ENCODE results near the gene CD99. TPM values are rescaled to one million over a fixed set of nuclear protein-coding genes. Genes with fewer than 3 reads are reported as not detected.
A peak's percentile ranks its signal among the peaks of the same experiment; 100 is the strongest.
"Not testable (repeated sequence)": the region's sequence is repeated elsewhere in the genome, so short reads cannot be mapped to it uniquely, and the experiment has no call there.

CD99 gene
- total RNA-seq, 1 experiment from 2014 or later, result 463 TPM

DNA sequence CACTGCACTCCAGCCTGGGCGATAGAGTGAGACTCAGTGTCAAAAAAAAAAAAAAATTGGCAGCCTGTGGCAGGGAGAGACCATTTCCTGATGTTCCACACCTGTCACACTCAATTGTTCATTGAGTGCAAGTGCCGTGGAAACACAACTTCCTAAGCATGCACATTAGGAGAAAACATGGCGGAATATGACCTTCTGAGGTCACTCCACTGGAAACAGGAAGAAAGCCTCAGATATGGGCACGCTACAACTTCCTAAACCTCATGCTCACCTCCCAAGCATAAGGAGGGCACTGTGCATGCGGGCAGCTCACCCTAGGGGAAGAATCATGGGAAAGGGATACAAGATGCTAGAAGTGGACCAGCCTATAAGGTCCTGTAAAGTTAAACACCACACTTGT is 28.5 kb upstream of the CD99 start:
- Histone ChIP-seq H3K27me3 (replicated peaks) (no peaks in the 10 kb centered on the region), H3K4me3 (no peak overlapping the region), H3K27ac (no peak overlapping the region), H3K4me1 (replicated peaks) (no peaks in the 10 kb centered on the region), H3K36me3 (no peaks in the 10 kb centered on the region), H3K9me3 (replicated peaks) (no peaks in the 10 kb centered on the region)
- no peak for DNase-seq (ENCODE audit: low read depth in 1 of 2, low spot score in 2 of 2)

DNA sequence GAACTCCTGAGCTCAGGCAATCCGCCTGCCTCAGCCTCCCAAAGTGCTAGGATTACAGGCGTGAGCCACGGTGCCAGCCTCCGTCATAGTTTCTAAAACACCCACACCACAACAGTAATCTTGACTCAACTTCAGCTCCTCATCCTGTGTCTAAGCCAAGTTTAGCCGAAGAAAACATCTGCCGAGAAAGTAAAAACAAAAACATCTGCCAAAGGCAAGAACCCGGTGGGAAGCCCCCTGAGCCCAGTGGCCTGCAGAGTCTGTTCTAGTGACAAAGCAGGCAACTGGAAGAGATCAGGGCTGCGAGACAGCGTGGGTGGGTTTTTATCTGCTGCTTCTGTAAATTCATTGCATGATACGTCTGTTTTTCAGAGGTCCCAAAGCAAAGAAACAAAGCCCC is 26.6 kb upstream of the CD99 start:
- Histone ChIP-seq H3K27me3 (replicated peaks) (no peaks in the 10 kb centered on the region), H3K4me1 (replicated peaks) (no peaks in the 10 kb centered on the region), H3K27ac (no peak overlapping the region), H3K9me3 (replicated peaks) (no peaks in the 10 kb centered on the region), H3K36me3 (no peaks in the 10 kb centered on the region), H3K4me3 (no peak overlapping the region)
- DNase-seq (ENCODE audit: low read depth in 1 of 2, low spot score in 2 of 2), result no peak

DNA sequence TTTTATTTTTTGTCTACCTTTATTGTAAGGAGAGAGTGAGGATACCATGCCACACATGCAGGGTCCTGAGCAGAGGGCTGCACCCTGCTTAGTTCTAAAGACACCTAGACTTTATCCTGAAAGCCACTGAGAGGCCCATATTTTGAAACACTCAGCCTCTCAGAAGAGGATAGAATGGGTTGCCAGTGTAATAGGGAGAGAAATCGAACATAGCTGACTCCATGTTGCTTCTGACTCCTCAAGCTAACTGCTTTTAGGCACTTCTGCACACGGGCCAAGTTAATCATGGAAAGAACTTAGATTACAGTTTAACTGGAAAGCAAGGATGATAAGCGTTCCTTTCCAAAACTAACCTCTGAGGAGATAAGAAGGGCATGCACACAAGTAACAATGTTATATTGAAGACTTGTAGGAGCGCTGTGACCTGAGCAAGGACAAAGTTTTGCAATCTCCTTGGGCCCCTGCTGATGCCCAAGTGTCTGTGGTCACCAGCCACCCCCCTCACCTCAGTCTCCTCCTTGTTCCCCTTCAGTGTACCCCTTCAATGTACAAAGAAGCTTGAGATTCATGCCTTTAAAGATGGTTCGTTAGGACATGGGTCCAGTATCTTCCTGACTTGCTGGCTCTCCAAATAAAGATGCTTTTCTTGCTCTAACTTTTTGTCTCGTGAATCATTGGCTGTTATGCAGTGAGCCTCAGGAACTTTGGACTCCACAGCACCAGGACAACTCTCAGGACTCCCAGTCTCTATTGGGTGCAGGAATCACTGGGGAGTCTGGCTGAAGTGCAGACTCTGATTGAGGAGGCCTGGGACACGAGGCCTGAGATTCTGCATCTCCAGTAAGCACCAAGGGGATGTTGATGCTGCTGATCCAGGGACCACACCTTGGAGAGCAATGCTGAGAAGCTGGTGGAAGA is 25.4 kb upstream of the CD99 start:
- DNase-seq (ENCODE audit: low read depth in 1 of 2, low spot score in 2 of 2), result no peak
- Histone ChIP-seq H3K4me1 (replicated peaks) (no peaks in the 10 kb centered on the region), H3K9me3 (replicated peaks) (no peaks in the 10 kb centered on the region), H3K36me3 (no peaks in the 10 kb centered on the region), H3K27me3 (replicated peaks) (no peaks in the 10 kb centered on the region), H3K27ac (no peak overlapping the region), H3K4me3 (no peak overlapping the region)

DNA sequence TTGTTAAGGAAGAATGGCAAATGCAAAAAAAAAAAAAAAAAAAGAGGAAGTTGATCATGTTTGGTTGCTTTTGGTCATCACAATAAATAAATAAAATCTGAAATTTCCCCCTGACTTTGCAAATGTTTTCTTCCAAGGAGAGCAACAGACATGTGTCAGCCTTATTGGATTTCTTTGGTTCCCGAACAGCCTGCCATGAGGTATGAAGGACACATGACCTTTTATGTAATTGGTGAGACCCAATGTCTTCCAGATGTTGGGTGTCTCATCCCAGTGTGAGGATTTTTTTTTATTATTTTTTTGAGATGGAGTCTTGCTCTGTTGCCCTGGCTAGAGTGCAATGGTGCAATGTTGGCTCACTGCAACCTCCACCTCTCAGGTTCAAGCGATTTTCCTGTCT is 24.6 kb upstream of the CD99 start:
- Histone ChIP-seq H3K27me3 (replicated peaks) (no peaks in the 10 kb centered on the region), H3K4me3 (no peak overlapping the region), H3K27ac (no peak overlapping the region), H3K36me3 (no peaks in the 10 kb centered on the region), H3K9me3 (replicated peaks) (no peaks in the 10 kb centered on the region), H3K4me1 (replicated peaks) (no peaks in the 10 kb centered on the region)
- no peak for DNase-seq (ENCODE audit: low read depth in 1 of 2, low spot score in 2 of 2)

DNA sequence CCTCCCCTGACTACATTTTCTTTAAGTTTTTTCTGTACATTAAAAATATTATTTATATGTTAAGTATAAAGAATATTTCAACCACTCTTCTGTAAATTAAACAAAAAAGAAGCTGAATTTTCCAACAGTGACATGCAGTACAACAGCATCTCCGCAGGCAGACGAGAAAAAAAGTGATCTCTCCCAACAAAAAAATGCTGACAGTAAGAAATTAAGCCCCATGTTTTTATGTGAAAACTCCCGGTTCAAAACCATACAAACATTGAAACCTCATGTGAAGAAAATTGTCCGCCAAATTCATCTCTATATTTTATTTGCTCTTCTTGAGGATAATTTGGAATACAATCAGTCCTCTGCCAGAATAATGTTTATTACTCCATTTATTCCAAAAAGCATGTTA is 20.1 kb upstream of the CD99 start:
- Histone ChIP-seq H3K4me3 (no peak overlapping the region), H3K36me3 (no peaks in the 10 kb centered on the region), H3K9me3 (replicated peaks) (no peaks in the 10 kb centered on the region), H3K27ac (no peak overlapping the region), H3K4me1 (replicated peaks) (no peaks in the 10 kb centered on the region), H3K27me3 (replicated peaks) (no peaks in the 10 kb centered on the region)
- DNase-seq (ENCODE audit: low read depth in 1 of 2, low spot score in 2 of 2), result no peak

DNA sequence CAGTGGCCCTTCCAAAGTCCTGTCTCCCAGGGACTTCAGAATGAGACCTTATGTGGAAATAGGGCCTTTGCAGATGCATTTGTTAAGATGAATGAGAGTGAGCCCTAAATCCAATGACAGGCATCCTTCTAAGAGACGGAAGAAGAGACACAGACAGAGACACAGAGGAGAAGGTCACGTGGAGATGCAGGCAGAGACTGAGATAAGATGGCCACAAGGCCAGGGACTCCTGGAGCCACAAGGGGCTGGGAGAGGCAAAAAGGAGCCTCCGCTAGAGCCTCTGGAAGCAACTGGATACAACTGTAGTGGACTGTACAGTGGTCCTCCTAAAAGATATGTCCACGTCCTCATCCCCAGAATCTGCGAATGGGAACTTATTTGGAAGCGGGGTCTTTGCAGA is 19.0 kb upstream of the CD99 start:
- no peak overlapping the region for H3K4me3 ChIP-seq
- no peaks in the 10 kb centered on the region for H3K36me3 ChIP-seq
- no peaks in the 10 kb centered on the region for H3K27me3 ChIP-seq (replicated peaks)
- DNase-seq (ENCODE audit: low read depth in 1 of 2, low spot score in 2 of 2), result no peak
- H3K4me1 ChIP-seq (replicated peaks), result no peaks in the 10 kb centered on the region; the same call in 1 of the 2 replicates
- H3K9me3 ChIP-seq (replicated peaks), result no peaks in the 10 kb centered on the region
- no peak overlapping the region for H3K27ac ChIP-seq

DNA sequence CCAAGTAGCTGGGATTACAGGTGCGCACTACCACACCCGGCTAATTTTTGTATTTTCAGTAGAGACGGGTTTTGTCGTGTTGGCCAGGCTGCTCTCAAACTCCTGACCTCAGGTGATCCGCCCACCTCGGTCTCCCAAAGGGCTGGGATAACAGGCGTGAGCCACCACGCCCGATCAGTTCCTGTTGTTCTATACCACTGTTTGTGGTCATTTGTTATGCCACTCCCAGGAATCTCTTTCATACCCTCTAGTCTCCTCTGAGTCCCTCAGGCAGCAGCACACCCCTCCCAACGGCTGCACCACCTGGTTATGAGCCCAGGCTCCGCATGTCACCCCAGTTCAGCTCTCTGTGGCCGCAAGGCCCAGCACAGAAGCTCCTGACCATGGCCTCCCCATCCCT is 17.5 kb upstream of the CD99 start:
- Histone ChIP-seq H3K27me3 (replicated peaks) (no peaks in the 10 kb centered on the region), H3K4me1 (replicated peaks) (peaks cover 15% of the 10 kb centered on the region), H3K9me3 (replicated peaks) (no peaks in the 10 kb centered on the region), H3K4me3 (no peak overlapping the region), H3K36me3 (no peaks in the 10 kb centered on the region), H3K27ac (no peak overlapping the region)
- no peak for DNase-seq (ENCODE audit: low read depth in 1 of 2, low spot score in 2 of 2)

DNA sequence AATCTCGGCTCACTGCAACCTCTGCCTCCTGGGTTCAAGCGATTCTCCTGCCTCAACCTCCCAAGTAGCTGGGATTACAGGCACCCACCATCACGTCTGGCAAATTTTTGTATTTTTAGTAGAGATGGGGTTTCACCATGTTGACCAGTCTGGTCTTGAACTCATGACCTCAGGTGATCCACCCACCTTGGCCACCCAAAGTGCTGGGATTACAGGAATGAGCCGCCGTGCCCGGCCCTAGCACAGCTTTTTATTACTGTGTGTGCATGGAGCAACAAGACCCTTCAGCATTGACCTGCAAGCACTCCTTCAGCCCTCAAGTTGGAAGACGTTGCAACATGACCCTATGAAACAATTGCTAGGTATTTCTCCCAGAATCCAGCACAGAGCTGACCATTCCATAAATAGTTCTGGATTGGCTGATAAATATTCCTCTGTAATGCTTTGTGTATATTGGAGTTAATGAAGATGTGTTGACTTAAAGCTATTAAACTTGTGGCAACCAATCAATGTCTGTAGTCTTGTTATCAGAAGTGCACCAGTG is 15.4 kb upstream of the CD99 start:
- not testable (repeated sequence) for H3K9me3 ChIP-seq (replicated peaks); H3K27ac ChIP-seq; H3K4me3 ChIP-seq; H3K27me3 ChIP-seq (replicated peaks); DNase-seq (ENCODE audit: low read depth in 1 of 2, low spot score in 2 of 2); H3K36me3 ChIP-seq
- H3K4me1 ChIP-seq (replicated peaks), result peaks cover 23% of the 10 kb centered on the region

DNA sequence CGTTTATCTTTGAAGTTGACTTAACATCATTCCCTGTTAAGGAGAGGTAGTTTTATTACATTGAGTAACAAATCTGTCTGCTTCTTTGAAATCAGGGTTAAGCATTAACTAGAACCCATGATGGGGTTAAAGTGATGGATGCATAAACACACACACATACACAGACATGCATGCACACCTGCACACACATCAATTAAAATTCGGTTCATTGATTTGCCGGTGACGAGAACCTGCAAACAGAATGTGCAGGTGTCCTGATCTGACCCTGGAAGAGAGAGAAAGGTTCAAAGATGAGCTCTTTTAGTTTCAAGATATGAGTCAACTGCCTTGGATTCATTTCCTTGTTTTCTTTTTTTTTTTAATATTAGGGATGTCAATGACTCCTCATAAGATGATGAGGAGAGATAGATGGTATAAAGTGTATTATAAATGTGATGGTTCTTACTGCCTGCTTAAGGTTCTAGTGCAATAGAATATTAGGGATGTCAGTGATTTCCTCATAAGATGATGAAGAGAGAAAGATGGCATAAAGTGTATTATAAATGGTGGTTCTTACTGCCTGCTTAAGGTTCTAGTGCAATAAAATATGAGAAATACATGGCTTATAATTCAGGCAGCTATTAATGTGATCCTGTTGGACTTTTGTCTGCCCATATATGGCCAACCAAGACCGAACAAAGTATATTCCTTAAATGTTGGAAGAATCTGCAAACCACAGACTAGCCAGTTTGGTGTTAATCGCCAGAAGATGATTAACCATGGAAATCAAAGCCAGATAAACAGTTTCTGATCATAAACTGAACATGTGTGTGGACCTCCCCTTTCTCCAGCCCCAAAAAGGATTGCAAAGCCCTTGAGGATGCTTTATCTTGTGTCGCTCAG is 14.1 kb upstream of the CD99 start:
- peaks cover 24% of the 10 kb centered on the region for H3K4me1 ChIP-seq (replicated peaks)
- no peaks in the 10 kb centered on the region for H3K27me3 ChIP-seq (replicated peaks)
- DNase-seq (ENCODE audit: low read depth in 1 of 2, low spot score in 2 of 2), result no peak
- H3K9me3 ChIP-seq (replicated peaks), result no peaks in the 10 kb centered on the region
- H3K4me3 ChIP-seq, result no peak overlapping the region
- H3K27ac ChIP-seq, result no peak overlapping the region
- H3K36me3 ChIP-seq, result no peaks in the 10 kb centered on the region

DNA sequence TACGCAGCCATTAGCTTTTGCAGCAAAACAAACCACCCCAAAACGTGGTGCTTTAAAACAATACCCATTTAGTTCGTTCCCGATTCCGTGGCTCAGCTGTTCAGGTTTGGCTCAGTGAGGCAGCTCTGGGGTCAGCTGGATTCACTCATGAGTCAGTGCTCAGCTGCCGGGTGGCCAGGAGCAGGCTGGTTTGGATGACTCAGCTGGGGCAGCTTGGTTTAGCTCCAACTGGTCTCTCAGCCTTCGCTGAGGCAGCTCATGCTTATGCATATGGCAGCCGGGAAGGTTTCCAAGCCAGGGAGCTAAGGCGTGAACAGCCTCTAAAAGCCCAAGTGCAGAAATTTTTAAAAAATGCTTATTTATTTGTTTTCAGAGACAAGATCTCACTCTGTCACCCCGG is 13.3 kb upstream of the CD99 start:
- H3K36me3 ChIP-seq, result no peaks in the 10 kb centered on the region
- no peaks in the 10 kb centered on the region for H3K9me3 ChIP-seq (replicated peaks)
- DNase-seq (ENCODE audit: low read depth in 1 of 2, low spot score in 2 of 2), result peak; percentile 61 to 95
- no peak overlapping the region for H3K27ac ChIP-seq
- H3K4me1 ChIP-seq (replicated peaks), result peaks cover 31% of the 10 kb centered on the region
- H3K27me3 ChIP-seq (replicated peaks), result no peaks in the 10 kb centered on the region
- H3K4me3 ChIP-seq, result no peak overlapping the region

DNA sequence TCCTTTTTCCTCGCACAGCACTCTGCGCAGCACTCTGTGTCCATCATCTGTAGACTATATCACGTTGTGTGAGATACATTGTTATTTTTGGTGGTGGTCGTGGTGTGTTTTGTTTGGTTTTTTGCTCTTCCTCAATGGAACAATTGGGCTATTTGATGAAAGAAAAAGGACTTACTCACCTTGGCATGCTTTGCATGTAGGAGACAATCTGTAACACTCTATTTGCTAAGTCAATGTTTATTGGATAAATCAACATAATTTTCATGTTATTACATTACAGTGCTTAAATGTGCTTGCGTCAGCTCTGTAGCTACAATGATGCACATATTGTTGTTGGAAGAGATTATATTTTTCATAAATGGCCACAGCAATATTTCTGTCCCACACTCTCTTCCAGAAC is 12.5 kb upstream of the CD99 start:
- no peaks in the 10 kb centered on the region for H3K27me3 ChIP-seq (replicated peaks)
- no peak overlapping the region for H3K27ac ChIP-seq
- no peak for DNase-seq (ENCODE audit: low read depth in 1 of 2, low spot score in 2 of 2)
- peaks cover 38% of the 10 kb centered on the region for H3K4me1 ChIP-seq (replicated peaks)
- no peaks in the 10 kb centered on the region for H3K9me3 ChIP-seq (replicated peaks)
- H3K4me3 ChIP-seq, result no peak overlapping the region
- no peaks in the 10 kb centered on the region for H3K36me3 ChIP-seq

DNA sequence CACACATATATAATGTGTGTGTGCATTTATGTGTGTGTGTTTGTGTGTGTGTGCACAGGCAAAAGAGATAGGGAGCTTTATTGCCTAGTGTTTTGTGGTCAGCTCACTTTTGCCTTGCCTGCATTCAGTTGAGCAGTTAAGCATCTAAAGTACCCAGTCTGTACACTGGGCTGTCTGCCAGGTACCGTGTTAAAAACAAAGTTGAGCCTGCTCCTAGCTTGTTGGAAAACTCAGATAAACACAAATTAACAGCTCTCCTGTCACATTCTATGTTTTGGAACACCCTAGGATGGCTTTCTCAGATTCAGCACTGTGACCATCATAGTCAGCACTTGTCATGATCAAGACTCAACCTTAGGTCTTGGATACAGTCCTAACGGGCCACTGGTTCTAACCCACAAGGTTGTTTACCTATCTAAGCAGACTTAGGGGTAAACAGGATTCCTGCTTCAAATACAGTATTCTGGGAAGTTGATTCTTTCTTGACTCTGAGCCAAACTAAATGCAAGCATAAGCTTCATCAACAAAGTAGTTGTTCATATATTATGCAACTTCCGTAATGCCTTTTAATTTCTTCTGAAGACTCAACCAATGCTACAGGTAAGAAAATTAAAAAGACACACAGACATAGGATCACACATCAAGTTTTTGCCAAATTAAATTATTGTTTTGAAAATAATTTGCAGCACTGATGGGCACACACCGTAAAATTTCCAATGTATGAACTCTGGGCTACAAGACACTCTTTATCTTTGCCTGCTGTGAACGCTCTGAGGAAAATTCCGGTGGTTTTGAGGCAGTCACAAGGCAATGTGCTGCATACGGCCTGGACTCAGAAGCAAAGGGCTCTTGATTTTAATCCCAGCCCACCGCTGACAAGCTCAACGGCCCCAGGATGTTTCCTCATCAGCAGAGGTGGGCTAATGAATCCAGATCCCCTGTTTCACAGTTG is 11.3 kb upstream of the CD99 start:
- DNase-seq (ENCODE audit: low read depth in 1 of 2, low spot score in 2 of 2), result no peak
- Histone ChIP-seq H3K27ac (no peak overlapping the region), H3K27me3 (replicated peaks) (no peaks in the 10 kb centered on the region), H3K4me3 (no peak overlapping the region), H3K9me3 (replicated peaks) (no peaks in the 10 kb centered on the region), H3K36me3 (no peaks in the 10 kb centered on the region), H3K4me1 (replicated peaks) (peaks cover 38% of the 10 kb centered on the region)

Measured in SJSA1 (cell line).